Esophagus squamous epithelium (tissue), 4 donors: ENCODE data around the gene PRDX3.

ENCODE experiments used
- POLR2A ChIP-seq, 4 donors: fragments of 450-650 bp; IDR thresholded peaks; one replicate each; pipeline ENCODE4 v1.6.1; 2017; ENCODE audit warnings: antibody characterized with exemption in 4 of 4, mild to moderate bottlenecking in 4 of 4, moderate library complexity in 3 of 4
- TF ChIP-seq, protein P1 (sequence below), 6 experiments: fragments of 450-650 bp in 4 of 6; fragments of 200-600 bp in 2 of 6; sonication (generic) in 2 of 6; IDR thresholded peaks; one replicate each; pipeline ENCODE4 v1.5.1; 2016 to 2019; ENCODE audit warnings: antibody characterized with exemption in 6 of 6, mild to moderate bottlenecking in 4 of 6, moderate library complexity in 4 of 6

DNA sequence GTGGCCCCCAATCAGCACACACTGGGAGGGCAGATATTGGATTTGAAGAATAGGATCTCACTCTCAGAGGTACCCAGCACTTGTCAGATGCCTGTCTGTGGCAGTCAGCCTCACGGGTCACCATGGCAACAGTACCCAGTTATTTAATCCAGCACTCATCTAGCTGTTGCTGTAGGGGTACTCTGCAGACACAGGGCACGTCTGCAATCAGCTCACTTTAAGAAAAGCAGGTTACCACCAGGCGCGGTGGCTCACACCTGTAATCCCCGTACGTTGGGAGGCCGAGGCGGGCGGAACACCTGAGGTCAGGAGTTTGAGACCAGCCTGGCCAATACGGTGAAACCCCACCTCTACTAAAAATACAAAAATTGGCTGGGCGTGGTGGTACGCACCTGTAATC is 25.0 kb downstream of the PRDX3 start:
- no peak for TF ChIP-seq POLR2A (IDR thresholded peaks at IDR 0.05)
- TF ChIP-seq, protein P1, sequence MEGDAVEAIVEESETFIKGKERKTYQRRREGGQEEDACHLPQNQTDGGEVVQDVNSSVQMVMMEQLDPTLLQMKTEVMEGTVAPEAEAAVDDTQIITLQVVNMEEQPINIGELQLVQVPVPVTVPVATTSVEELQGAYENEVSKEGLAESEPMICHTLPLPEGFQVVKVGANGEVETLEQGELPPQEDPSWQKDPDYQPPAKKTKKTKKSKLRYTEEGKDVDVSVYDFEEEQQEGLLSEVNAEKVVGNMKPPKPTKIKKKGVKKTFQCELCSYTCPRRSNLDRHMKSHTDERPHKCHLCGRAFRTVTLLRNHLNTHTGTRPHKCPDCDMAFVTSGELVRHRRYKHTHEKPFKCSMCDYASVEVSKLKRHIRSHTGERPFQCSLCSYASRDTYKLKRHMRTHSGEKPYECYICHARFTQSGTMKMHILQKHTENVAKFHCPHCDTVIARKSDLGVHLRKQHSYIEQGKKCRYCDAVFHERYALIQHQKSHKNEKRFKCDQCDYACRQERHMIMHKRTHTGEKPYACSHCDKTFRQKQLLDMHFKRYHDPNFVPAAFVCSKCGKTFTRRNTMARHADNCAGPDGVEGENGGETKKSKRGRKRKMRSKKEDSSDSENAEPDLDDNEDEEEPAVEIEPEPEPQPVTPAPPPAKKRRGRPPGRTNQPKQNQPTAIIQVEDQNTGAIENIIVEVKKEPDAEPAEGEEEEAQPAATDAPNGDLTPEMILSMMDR (IDR thresholded peaks at IDR 0.05) = no peak
